GM10266 (cell line): ENCODE measurements around the gene TMEM44.

Source experiments
- DNase-seq: peaks from one replicate; pipeline ENCODE4 v3.0.0; 2012; ENCODE audit errors: extremely low spot score
- CTCF ChIP-seq: IDR thresholded peaks from 2 replicates; pipeline ENCODE4 v1.5.1; 2012; ENCODE audit warnings: mild to moderate bottlenecking, low read depth; ENCODE audit not compliant: control insufficient read depth, insufficient read depth; ENCODE audit errors: missing control alignments

The TMEM44 gene

DNA sequence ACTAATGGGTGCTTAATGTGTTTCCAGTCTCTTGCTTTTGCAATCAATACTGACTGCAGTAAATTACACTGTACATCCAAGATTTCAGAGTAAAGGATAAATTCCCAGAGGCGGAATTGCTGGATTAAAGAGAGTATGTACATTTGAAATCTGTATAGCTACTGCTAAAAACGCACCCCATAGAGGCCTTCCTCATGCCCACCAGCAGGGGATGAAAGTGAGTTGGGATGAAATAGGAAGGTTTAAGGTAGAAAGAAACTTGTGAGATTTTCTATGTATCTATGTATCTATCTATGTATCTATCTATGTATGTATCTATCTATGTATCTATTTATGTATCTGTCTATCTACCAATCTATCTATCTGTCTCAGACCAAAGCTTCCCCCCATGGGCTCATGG is 28.4 kb downstream of the TMEM44 start:
- no peak for DNase-seq
- peak; percentile 9 for TF ChIP-seq CTCF

GRCh38 chr3:194604126-194604525 is 29.1 kb downstream of the TMEM44 start:
- DNase-seq = no peak
- no peak for TF ChIP-seq CTCF

- DNase-seq = no peak
- no peak for TF ChIP-seq CTCF
Observed at GRCh38 chr3:194602669-194603171, 30.5 kb downstream of the TMEM44 start.

DNA sequence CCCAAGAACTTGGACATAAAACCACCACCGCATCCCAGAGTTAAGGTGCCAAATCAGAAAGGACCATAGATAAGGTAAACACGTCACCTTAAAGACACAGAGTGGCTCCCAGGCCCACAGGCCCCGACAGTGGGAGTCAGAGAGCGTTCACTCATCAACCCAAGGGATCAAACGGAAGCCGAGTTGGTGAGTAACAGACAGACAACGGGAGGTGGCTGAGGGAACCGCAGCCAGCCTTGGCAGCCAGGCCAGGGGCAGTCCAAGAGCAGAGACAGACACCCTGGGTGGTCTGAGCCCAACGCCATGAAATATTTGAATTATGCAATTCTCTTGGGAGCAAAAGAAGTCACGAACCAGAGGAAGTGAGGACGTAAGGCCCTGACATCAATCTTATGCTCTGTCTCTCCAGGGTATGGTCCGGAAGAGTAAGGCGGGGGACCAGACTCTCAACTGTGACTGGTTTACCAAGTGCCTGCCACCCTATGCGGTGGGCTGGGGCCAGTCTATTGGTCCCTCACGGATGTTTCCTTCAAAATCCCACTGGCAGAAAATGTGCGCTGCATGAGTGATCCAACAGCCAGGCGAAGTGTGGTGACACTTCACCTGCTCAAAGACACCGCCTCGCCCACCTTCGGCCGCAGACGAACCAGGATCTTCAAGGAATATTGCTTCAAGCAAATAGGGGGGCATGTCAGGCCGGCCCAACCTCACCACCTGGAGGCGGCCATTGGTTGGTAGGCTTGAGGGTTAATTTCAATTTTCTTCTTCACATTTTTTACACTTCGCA is 34.3 kb downstream of the TMEM44 start:
- TF ChIP-seq CTCF = no peak
- no peak for DNase-seq

GRCh38 chr3:194596906-194597305 is 36.3 kb downstream of the TMEM44 start:
- no peak for TF ChIP-seq CTCF
- no peak for DNase-seq

DNA sequence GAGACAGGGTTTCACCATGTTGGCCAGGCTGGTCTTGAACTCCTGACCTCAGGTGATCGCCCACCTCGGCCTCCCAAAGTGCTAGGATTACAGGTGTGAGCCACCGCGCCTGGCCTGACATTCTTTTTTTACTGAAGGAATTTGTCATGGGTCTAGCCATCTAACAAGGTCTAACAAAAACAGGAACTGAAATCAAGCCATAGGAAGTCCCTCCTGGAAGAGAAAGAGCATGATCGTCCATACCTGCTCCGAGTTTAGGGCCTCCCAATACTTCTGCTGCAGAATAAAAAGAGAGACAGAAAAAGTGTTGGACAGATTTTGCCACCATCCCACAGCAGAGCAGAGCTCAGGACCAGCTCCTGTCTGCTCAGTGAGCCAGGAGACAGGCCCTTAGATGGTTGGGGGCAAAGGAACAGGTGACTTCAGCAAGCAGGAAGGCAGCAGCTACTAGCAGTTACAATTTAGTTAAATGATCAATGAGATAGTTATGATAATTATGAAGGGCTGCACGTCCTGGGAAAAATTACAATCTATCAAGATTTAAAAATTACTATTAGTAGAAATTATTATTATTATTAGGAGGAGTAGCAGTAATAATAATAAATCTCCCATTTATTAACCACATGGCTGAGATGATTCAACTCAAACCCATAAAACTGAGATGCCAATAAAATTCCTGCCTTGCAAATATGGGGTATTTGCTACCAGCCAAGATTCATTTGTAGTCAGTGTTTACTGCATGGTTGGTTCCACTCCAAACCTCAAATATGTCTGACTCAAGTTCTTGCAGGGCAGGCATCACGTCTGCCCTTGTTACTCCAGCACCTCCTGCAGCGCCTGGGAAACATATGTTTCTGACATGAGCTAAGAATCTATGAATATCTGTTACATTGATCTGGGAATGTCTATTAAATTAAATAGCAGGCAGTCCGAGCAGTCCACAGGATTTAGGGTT is 40.1 kb downstream of the TMEM44 start:
- no peak for DNase-seq

More for the DNA sequence above, 40.1 kb downstream of the TMEM44 start:
- TF ChIP-seq CTCF = no peak
